ENCODE measurements around the gene CD81.
"Not testable (repeated sequence)": the region's sequence is repeated elsewhere in the genome, so short reads cannot be mapped to it uniquely, and the experiment has no call there.

Gene CD81

GRCh38 chr11:2357651-2358050, 19.5 kb upstream of the CD81 start:
- not testable (repeated sequence) for DNase-seq

GRCh38 chr11:2358754-2359442, 18.2 kb upstream of the CD81 start:
- no peak for DNase-seq

GRCh38 chr11:2359557-2359956, 17.6 kb upstream of the CD81 start:
- DNase-seq = no peak

GRCh38 chr11:2360081-2360642, 16.9 kb upstream of the CD81 start:
- DNase-seq = no peak

- no peak for DNase-seq
Measured at GRCh38 chr11:2361565-2361964, 15.5 kb upstream of the CD81 start.

GRCh38 chr11:2362414-2362813, 14.7 kb upstream of the CD81 start:
- DNase-seq = no peak

- DNase-seq = no peak
Measured at GRCh38 chr11:2363130-2363529, 14.0 kb upstream of the CD81 start.

GRCh38 chr11:2363577-2364370, 13.3 kb upstream of the CD81 start:
- no peak for DNase-seq

- DNase-seq = not testable (repeated sequence)
Measured at GRCh38 chr11:2364386-2364785, 12.7 kb upstream of the CD81 start.

- DNase-seq = no peak
Measured at GRCh38 chr11:2365571-2366210, 11.4 kb upstream of the CD81 start.

GRCh38 chr11:2366276-2366675, 10.8 kb upstream of the CD81 start:
- DNase-seq = no peak

GRCh38 chr11:2366733-2367132, 10.4 kb upstream of the CD81 start:
- no peak for DNase-seq

- no peak for DNase-seq
Measured at GRCh38 chr11:2367266-2368160, 9.6 kb upstream of the CD81 start.

GRCh38 chr11:2368178-2368850, 8.8 kb upstream of the CD81 start:
- no peak for DNase-seq

GRCh38 chr11:2368851-2369180, 8.3 kb upstream of the CD81 start:
- no peak for DNase-seq

GRCh38 chr11:2369320-2369719, 7.8 kb upstream of the CD81 start:
- DNase-seq = no peak

GRCh38 chr11:2369896-2370295, 7.2 kb upstream of the CD81 start:
- no peak for DNase-seq

GRCh38 chr11:2374456-2375201, 2.5 kb upstream of the CD81 start:
- no peak for DNase-seq

- DNase-seq = no peak
Measured at GRCh38 chr11:2375341-2375853, 1.7 kb upstream of the CD81 start.

- DNase-seq = no peak
Measured at GRCh38 chr11:2375964-2376551, 1.1 kb upstream of the CD81 start.
